Right renal cortex interstitium (tissue), 3 donors: Measurements from ENCODE around the gene GPANK1. TPM values are rescaled to one million over a fixed set of nuclear protein-coding genes. Genes with fewer than 3 reads are reported as not detected.

ENCODE experiments used
- DNase-seq, 3 donors: peaks; one replicate each; pipeline ENCODE4 v3.0.0-alpha.2; 2013; ENCODE audit warnings: low read depth in 3 of 3, low spot score in 2 of 3
- polyA plus RNA-seq, 3 donors: library from polyadenylated mRNA; unstranded; fragments of 120-200 nt; gene quantifications; one replicate each; pipeline ENCODE4 v1.2.1, GENCODE V29; 2013; ENCODE audit not compliant: insufficient read length in 3 of 3

GPANK1 gene
- polyA plus RNA-seq, 3 donors: 29.5 to 31.0 (median 30.8) TPM

GRCh38 chr6:31663961-31664789 lies 622 bp downstream of the GPANK1 start:
- DNase-seq: no peak

- DNase-seq: no peak
Measured at GRCh38 chr6:31663126-31663960, 1.5 kb downstream of the GPANK1 start.

GRCh38 chr6:31662124-31662723 lies 2.6 kb downstream of the GPANK1 start:
- no peak for DNase-seq

- no peak for DNase-seq
Measured at GRCh38 chr6:31661262-31662123, 3.3 kb downstream of the GPANK1 start.

DNA sequence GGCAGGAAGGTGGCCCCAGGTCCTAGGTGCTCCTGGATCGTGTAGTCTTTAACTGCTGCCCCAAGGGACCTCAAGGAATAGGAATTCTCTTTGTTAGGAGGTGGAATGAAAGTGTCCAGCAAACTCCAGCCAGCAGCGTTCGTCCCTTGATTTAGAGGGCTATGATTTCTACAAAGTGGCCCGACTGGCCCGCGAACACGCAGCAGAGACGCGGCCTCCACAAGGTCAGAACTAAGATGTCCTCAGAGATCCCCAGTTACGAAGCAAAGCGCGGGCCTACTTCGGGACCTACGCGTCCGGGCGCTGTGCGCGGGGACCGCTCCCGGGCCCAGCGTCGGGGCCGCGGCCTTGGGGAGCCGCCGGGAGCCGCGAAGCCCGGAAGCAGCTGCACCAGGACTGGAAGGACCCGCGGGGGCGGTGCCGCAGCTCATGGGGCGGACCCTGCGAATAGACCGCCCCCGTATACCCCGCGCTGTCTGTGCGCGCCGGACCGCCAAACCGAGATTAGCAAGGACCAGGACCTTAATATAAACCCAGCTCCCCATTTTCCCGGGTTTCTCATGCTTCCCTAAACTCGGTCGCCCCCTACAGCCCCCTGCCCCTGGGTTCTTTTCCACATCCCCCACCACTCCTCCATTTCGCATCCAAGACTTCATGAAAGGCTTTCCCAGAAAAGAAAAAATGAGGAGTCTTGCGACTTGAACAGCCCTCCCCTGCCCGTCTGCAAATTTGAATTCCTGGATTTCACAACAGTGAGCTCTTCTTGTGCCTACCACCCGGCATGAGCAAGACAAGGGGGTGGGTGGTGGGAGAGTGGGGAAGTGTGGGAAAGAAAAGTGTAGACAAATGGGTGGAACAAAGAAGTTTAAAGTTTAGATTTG lies 4.2 kb downstream of the GPANK1 start, which contains the start of gene C6orf47:
C6orf47 (minus strand) TSS at position 398 of the 881 bp plus-strand sequence. CDS start 831 bp downstream, outside the sequence.
- peak in 1 of 3 donors; percentile 78 for DNase-seq

- DNase-seq: no peak
Measured at GRCh38 chr6:31659649-31660380, 5.0 kb downstream of the GPANK1 start.

DNA sequence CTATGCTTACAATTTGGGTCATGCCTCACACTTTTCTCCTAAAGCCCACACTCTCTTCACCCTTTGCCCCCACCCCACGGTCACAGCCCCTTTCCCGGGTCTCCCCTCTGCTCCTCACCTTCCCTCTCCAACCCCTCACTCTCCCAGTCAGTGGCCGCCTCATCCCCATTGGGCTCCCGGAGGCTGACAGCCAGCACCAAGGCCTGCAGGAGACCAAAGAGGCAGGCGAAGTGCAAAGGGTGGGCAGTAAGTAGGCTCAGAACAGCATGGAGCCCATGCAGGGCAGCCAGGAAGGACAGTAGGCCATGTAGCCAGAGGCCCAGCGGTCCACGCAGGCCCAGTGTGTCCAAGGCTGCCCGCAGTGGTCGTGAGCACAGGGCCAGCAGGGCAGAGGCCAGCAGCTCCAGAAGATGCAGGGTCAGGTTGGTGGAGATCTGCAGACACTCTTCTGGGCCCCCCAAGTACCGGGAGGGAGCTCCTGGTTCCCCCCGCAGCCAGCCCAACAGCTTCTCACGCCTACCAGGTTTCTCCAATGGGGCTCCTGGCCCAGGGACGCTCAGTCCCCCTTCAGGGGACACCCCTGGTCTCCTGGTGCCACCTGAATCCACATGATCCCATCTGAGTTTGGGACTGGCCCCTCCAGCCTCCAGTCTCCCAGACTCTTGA lies 5.7 kb downstream of the GPANK1 start:
- no peak for DNase-seq

GRCh38 chr6:31658158-31658688 lies 6.6 kb downstream of the GPANK1 start:
- DNase-seq: no peak

- no peak for DNase-seq
Measured at GRCh38 chr6:31657406-31658157, 7.2 kb downstream of the GPANK1 start.

DNA sequence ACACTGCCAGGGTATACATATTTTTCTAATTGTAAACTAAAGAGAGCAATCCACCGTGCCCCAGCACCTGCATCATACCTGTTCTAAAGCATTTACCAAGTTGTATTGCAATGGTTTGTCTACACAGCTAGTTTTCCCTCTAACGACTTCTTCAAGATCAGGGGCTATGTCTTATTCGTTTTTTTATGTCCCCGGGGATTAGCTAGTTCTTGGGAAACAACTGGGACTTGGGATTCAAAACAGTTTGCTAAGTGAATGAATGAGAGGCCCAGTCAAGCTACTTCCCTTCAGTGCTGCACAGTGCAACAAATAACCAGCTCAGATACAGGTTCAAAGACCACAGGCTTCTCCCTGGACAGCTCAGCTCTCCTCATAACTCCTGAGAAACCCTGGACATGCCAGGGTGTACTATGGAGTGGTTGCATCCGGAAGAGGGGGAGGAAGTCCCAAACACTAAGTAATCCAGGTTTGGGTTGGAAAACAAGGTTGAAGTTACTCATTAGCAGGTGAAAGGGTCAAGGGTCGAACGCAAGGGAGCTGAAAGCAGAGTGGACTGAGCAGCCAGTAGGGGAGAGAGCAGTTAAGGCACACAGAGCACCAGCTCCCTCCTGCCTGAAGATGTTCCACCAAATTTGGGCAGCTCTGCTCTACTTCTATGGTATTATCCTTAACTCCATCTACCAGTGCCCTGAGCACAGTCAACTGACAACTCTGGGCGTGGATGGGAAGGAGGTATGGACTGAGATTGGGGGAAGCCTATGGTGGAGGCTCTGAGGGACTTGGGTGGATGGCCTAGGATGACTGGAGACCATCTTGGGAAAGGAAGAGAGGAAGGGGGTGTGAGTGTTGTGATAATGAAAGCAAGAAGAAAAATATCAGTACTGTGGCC lies 9.2 kb downstream of the GPANK1 start, which contains the start of gene APOM:
APOM (plus strand) TSS at position 546 of the 889 bp plus-strand sequence; CDS start at position 619, 73 bp downstream.
- DNase-seq: no peak

GRCh38 chr6:31654574-31655348 lies 10.0 kb downstream of the GPANK1 start:
- DNase-seq: no peak

DNA sequence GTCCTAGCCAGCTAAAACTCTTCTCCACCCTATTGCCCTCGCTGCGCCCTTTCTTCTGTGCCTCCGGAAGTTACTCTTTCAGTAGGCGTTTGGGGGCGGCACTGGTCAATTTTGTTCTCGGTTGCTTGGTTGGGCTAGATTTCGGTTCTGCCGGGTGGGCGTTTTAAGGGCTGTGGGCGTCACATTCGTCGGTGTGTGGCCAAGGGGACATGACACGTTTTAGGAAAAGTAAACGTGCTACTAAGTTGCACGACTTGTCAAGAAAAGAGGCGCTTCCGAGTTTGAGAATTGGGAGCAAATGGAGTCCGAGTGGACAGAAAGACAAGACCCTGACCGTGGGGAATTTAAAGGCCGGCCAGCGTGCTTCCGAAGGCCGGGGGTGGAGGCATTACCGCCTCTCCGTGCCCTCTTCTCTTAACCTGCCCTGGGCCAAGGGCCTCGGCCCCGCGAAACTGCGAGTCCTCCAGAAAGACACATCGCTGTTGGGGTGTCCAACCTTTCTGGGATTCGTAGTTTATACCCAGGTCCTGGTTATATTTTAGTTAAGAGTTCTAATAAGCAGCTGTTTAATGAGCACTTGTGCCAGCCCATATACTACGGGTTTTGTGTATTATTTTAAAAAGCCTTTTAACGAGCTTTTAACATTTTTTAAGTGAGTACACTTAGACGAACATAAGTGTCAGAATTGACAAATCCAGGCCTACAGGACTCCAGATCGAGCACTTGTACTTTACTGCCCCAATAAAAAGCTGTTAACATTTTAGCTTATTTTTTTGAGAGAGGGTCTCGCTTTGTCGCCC lies 11.7 kb downstream of the GPANK1 start:
- no peak for DNase-seq

DNA sequence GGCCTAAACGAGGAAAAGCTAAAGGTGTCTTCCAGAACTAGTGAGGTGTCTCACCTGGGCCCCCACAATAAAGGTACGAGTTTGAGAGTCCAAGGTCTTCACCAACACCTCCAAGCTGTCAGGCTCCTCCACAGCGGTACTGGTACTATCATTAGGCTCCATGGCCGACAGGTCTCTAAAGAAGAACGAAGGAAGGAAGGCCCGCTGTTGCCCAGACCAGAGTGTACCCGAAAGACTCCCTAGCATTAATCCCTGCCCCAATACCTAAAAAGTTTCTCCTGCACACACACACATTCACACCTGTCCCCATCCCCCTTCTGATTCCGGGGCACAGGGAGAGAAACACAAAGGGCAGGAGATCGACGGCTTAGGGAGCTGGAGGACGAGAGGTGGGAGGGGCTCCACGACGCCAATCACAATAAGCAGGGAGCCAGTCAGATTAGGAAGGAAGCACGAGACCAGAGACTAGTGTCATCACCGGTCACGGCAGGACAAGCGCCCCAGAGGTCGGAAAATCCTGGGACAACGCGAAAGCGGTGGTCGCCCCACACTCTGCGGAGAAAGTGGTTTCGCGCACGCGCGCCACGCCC lies 13.1 kb downstream of the GPANK1 start:
- peak in 1 of 3 donors; percentile 52 for DNase-seq

DNA sequence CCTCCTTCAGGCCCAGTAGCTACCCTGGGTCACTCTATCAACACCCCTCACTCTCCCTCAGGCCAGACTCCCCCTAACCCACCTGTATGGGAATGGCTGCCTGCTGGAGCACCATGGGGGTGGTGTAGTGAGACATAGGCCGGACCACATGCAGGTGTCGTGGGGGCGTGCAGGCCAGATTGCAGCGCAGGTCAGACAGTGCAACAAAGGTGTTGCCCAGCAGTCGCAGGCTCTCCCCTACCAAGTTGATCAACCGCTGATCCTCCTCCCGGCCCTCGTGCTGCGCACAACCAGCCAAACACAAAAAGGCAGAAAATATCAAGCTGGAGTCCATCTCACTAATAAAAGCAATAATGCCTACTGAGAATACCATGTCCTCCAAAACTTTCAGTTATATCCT lies 19.5 kb downstream of the GPANK1 start:
- no peak for DNase-seq
